Left lung (tissue), 10 donors: ENCODE results near the gene AICDA. TPM values are rescaled to one million over a fixed set of nuclear protein-coding genes. Genes with fewer than 3 reads are reported as not detected.
"Not testable (repeated sequence)": the region's sequence is repeated elsewhere in the genome, so short reads cannot be mapped to it uniquely, and the experiment has no call there.

Experiments
- ATAC-seq: fragments of 200-7000 bp; cut with Tn5 transposase; one replicate; pipeline ENCODE4 v1.9.1; 2020; ENCODE audit warnings: moderate library complexity
- DNase-seq, 4 donors: peaks; one replicate each; pipeline ENCODE4 v3.0.0-alpha.2; 2013 to 2020
- H3K27ac ChIP-seq, 2 donors: fragments of 200-600 bp; sonication (generic) in 1 of 2; one replicate each; pipeline versions ENCODE4 v1.5.0 to v1.8.0; 2020 to 2021
- H3K27me3 ChIP-seq, 2 donors: fragments of 200-600 bp; sonication (generic) in 1 of 2; one replicate each; pipeline versions ENCODE4 v1.5.0 to v1.8.0; 2020 to 2021
- H3K36me3 ChIP-seq, 2 donors: fragments of 200-600 bp; sonication (generic) in 1 of 2; one replicate each; pipeline versions ENCODE4 v1.5.0 to v1.8.0; 2020 to 2021
- H3K4me1 ChIP-seq, 2 donors: fragments of 200-600 bp; one replicate each; pipeline ENCODE4 v1.8.0; 2021
- H3K4me3 ChIP-seq, 2 donors: fragments of 200-600 bp; sonication (generic) in 1 of 2; one replicate each; pipeline versions ENCODE4 v1.5.0 to v1.8.0; 2020 to 2021; ENCODE audit warnings: mild to moderate bottlenecking in 1 of 2
- H3K9me3 ChIP-seq, 2 donors: fragments of 200-600 bp; sonication (generic) in 1 of 2; one replicate each; pipeline versions ENCODE4 v1.5.0 to v1.8.0; 2020 to 2021
- intact Hi-C, 2 donors: fragments of 100-400 bp; cut with DNase I; formaldehyde crosslinking; loops; one replicate each; pipeline versions ENCODE4 v1.11.2 to v1.14.2; 2022
- polyA plus RNA-seq, 6 donors: library from polyadenylated mRNA; unstranded; fragments of 120-200 nt; gene quantifications; one replicate each; pipeline ENCODE4 v1.2.1, GENCODE V29; 2013; ENCODE audit not compliant: insufficient read length in 6 of 6
- total RNA-seq, 2 donors: library from RNA; stranded (reverse); fragmentation: NEBNext Ultra II Directional; extraction: Animal tissue kit (Norgen Biotek cat#: 25700); gene quantifications; one replicate each; pipeline ENCODE4 v1.2.1, GENCODE V29; 2021
- TF ChIP-seq, protein P1 (sequence below), 2 donors: fragments of 200-600 bp; sonication (generic) in 1 of 2; IDR thresholded peaks; one replicate each; pipeline versions ENCODE4 v1.5.0 to v1.8.0; 2021; ENCODE audit warnings: antibody characterized with exemption in 2 of 2
- donor health status: DM: no; HTN: yes; CAD: no.
- donor health status: DM: no; HTN: no; CAD: no.

Gene AICDA
- total and polyA plus RNA-seq, 8 donors: 0.04 to 0.24 (median 0.15) TPM; not detected in 3

DNA sequence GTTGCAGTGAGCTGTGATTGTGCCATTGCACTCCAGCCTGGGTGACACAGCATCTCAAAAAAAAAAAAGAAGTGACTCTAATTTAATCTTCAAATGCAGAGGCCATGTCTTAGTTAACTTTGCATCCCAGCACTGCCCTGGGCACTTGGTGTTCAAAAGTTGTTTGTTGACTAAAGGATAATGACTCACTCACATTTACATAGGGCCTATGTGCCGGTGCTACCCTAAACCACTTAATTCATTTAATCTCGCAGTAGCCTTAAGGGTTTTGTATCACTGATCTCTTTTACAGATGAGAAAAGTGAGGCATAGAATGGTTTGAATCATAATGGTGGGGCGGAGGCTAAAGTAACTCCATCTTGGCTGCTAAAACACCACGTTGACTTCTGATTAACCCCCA lies 26.3 kb upstream of the AICDA start:
- TF ChIP-seq, protein P1, sequence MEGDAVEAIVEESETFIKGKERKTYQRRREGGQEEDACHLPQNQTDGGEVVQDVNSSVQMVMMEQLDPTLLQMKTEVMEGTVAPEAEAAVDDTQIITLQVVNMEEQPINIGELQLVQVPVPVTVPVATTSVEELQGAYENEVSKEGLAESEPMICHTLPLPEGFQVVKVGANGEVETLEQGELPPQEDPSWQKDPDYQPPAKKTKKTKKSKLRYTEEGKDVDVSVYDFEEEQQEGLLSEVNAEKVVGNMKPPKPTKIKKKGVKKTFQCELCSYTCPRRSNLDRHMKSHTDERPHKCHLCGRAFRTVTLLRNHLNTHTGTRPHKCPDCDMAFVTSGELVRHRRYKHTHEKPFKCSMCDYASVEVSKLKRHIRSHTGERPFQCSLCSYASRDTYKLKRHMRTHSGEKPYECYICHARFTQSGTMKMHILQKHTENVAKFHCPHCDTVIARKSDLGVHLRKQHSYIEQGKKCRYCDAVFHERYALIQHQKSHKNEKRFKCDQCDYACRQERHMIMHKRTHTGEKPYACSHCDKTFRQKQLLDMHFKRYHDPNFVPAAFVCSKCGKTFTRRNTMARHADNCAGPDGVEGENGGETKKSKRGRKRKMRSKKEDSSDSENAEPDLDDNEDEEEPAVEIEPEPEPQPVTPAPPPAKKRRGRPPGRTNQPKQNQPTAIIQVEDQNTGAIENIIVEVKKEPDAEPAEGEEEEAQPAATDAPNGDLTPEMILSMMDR (IDR thresholded peaks at IDR 0.05): no peak
- Histone ChIP-seq H3K9me3 (no peaks in the 10 kb centered on the region), H3K4me1 (no peaks in the 10 kb centered on the region), H3K27me3 (no peaks in the 10 kb centered on the region), H3K27ac (no peak overlapping the region), H3K36me3 (no peaks in the 10 kb centered on the region), H3K4me3 (no peak overlapping the region)
- DNase-seq (no peak), ATAC-seq (no peak)
- intact Hi-C loops: no loop called here

DNA sequence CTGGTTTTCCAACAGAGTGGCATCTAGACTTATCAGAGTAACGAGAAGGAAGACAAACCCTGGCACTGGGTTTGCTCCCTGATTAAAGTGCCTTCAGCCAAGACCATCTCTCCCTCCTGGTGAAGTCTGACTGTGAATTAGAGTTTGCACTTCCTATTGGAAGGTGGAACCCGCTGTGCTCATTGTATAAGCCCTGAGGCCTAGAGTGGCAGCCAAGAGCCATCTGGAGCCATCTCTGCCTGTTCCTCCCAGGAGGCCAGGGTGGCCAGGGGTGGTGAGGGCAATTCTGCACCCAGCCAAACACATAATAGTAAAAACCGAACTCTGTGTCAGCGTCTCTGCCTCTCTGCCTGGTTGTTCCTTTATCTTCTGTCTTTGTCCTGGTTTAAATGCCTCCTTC lies 25.0 kb upstream of the AICDA start:
- no peaks in the 10 kb centered on the region for H3K9me3 ChIP-seq
- no peak overlapping the region for H3K4me3 ChIP-seq
- no peaks in the 10 kb centered on the region for H3K4me1 ChIP-seq
- no peaks in the 10 kb centered on the region for H3K27me3 ChIP-seq
- TF ChIP-seq, protein P1 (IDR thresholded peaks at IDR 0.05): no peak
- intact Hi-C loops: no loop called here
- no peak for DNase-seq
- no peak overlapping the region for H3K27ac ChIP-seq
- no peaks in the 10 kb centered on the region for H3K36me3 ChIP-seq
- no peak for ATAC-seq

DNA sequence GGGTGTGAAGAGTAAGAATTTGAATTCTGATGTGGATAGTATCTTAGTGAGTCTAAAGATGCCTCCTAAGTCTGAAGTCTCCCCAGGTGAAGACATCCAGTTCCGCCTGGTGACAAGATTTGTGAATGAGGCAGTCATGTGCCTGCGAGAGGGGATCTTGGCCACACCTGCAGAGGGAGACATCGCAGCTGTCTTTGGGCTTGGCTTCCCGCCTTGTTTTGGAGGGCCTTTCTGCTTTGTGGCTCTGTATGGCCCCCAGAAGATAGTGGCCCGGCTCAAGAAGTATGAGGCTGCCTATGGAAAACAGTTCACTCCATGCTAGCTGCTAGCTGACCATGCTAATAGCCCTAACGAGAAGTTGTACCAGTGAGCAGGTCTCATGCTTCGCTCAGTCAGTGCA lies 24.6 kb upstream of the AICDA start:
- Histone ChIP-seq H3K4me1 (no peaks in the 10 kb centered on the region), H3K9me3 (no peaks in the 10 kb centered on the region), H3K4me3 (no peak overlapping the region), H3K36me3 (no peaks in the 10 kb centered on the region), H3K27ac (no peak overlapping the region), H3K27me3 (no peaks in the 10 kb centered on the region)
- ATAC-seq: no peak
- intact Hi-C loops: no loop called here
- TF ChIP-seq, protein P1 (IDR thresholded peaks at IDR 0.05): no peak
- DNase-seq: no peak

DNA sequence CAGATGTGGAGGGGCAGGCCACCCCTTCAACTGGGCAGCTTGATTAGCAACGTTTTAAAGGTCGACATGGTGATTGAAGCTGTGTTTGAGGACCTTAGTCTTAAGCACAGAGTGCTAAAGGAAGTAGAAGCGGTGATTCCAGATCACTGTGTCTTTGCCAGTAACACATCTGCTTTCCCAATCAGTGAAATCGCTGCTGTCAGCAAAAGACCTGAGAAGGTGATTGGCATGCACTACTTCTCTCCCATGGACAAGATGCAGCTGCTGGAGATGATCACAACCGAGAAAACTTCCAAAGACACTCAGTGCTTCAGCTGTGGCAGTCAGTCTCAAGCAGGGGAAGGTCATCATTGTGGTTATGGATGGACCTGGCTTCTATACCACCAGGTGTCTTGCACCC lies 23.9 kb upstream of the AICDA start:
- DNase-seq: no peak
- TF ChIP-seq, protein P1 (IDR thresholded peaks at IDR 0.05): no peak
- Histone ChIP-seq H3K4me3 (no peak overlapping the region), H3K27ac (no peak overlapping the region), H3K27me3 (no peaks in the 10 kb centered on the region), H3K4me1 (no peaks in the 10 kb centered on the region), H3K36me3 (no peaks in the 10 kb centered on the region), H3K9me3 (no peaks in the 10 kb centered on the region)
- no peak for ATAC-seq
- intact Hi-C loops: no loop called here

DNA sequence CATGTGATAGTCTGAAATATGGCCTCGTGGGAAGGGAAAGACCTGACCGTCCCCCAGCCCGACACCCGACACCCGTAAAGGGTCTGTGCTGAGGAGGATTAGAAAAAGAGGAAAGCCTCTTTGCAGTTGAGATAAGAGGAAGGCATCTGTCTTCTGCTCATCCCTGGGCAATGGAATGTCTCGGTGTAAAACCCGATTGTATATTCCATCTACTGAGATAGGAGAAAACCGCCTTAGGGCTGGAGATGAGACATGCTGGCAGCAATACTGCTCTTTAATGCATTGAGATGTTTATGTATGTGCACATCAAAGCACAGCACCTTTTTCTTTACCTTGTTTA lies 23.3 kb upstream of the AICDA start:
- DNase-seq, ATAC-seq, H3K4me1 ChIP-seq, H3K9me3 ChIP-seq, H3K4me3 ChIP-seq, H3K36me3 ChIP-seq, H3K27me3 ChIP-seq, H3K27ac ChIP-seq, intact Hi-C loops: not testable (repeated sequence)

DNA sequence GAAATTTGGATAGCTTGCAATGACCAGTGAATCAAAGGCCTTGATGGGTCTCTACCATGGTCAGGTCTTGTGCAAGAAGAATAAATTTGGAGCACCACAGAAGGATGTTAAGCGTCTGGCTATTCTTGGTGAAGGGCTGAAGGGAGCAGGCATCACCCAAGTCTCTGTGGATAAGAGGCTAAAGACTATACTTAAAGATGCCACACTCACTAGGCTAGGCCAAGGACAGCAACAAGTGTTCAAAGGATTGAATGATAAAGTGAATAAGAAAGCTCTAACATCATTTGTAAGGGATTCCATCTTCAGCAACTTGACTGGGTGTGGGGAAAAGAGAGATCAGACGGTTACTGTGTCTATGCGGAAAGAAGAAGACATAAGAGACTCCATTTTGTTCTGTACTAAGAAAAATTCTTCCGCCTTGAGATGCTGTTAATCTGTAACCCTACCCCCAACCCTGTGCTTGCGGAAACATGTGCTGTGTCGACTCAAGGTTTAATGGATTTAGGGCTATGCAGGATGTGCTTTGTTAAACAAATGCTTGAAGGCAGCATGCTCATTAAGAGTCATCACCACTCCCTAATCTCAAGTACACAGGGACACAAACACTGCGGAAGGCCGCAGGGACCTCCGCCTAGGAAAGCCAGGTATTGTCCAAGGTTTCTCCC lies 22.8 kb upstream of the AICDA start:
- intact Hi-C loops, H3K9me3 ChIP-seq, H3K4me3 ChIP-seq, ATAC-seq, DNase-seq, H3K4me1 ChIP-seq, H3K36me3 ChIP-seq, H3K27me3 ChIP-seq, H3K27ac ChIP-seq: not testable (repeated sequence)
